Suprapubic skin (tissue), 4 donors: Measurements from ENCODE around the gene CST11. TPM values are rescaled to one million over a fixed set of nuclear protein-coding genes. Genes with fewer than 3 reads are reported as not detected.

Experiments used
- DNase-seq, 2 donors: peaks; one replicate each; pipeline ENCODE4 v3.0.0-alpha.2; 2019; ENCODE audit warnings: low spot score in 2 of 2
- H3K27ac ChIP-seq: fragments of 200-600 bp; sonication (generic); one replicate; pipeline ENCODE4 v1.5.1; 2019
- H3K27me3 ChIP-seq: fragments of 200-600 bp; sonication (generic); one replicate; pipeline ENCODE4 v1.5.1; 2019
- H3K36me3 ChIP-seq: fragments of 200-600 bp; sonication (generic); one replicate; pipeline ENCODE4 v1.5.1; 2019
- H3K4me1 ChIP-seq: fragments of 200-600 bp; sonication (generic); one replicate; pipeline ENCODE4 v1.5.1; 2019
- H3K4me3 ChIP-seq: fragments of 200-600 bp; sonication (generic); one replicate; pipeline ENCODE4 v1.5.1; 2019; ENCODE audit warnings: mild to moderate bottlenecking
- H3K9me3 ChIP-seq: fragments of 200-600 bp; sonication (generic); one replicate; pipeline ENCODE4 v1.5.1; 2019
- CTCF ChIP-seq, 2 donors: fragments of 200-600 bp in 1 of 2; fragments of 450-650 bp in 1 of 2; sonication (generic) in 1 of 2; IDR thresholded peaks; one replicate each; pipeline ENCODE4 v1.5.1; 2016 to 2019; ENCODE audit warnings: antibody characterized with exemption in 2 of 2, mild to moderate bottlenecking in 1 of 2, moderate library complexity in 1 of 2
- EP300 ChIP-seq: sonication (generic); formaldehyde crosslinking; IDR thresholded peaks from one replicate; pipeline ENCODE4 v1.6.1; 2017; ENCODE audit warnings: antibody characterized with exemption
- POLR2A ChIP-seq, 2 donors: fragments of 450-650 bp; IDR thresholded peaks; one replicate each; pipeline ENCODE4 v1.6.1; 2017; ENCODE audit warnings: antibody characterized with exemption in 2 of 2, mild to moderate bottlenecking in 2 of 2, moderate library complexity in 2 of 2
- POLR2AphosphoS5 ChIP-seq, 3 donors: sonication (generic); formaldehyde crosslinking; IDR thresholded peaks; one replicate each; pipeline ENCODE4 v1.6.1; 2017; ENCODE audit warnings: antibody characterized with exemption in 3 of 3
- WGBS: methylation state at CpG from one replicate; pipeline ENCODE4 v1.1.5; 2018; 5-methylcytosine and 5-hydroxymethylcytosine counted together
- total RNA-seq, 4 donors: library from RNA; depleted of rRNA; stranded (reverse); fragments of >200 nt; gene quantifications; one replicate each; pipeline ENCODE4 v1.1.0, GENCODE V29; 2016

The CST11 gene
- not detected for total RNA-seq

- H3K27ac ChIP-seq = no peak within 1 kb of the TSS
- WGBS = 44% methylated on average over 2 of the region's 4 CpGs
- no peak for DNase-seq
- no peaks in the 10 kb centered on the region for H3K36me3 ChIP-seq
- H3K4me3 ChIP-seq = no peak within 1 kb of the TSS
- no peaks in the 10 kb centered on the region for H3K9me3 ChIP-seq
- H3K4me1 ChIP-seq = no peaks in the 10 kb centered on the region
- no peak for TF ChIP-seq POLR2AphosphoS5 (IDR thresholded peaks at IDR 0.05)
- no peak for TF ChIP-seq CTCF (IDR thresholded peaks at IDR 0.05)
- TF ChIP-seq POLR2A (IDR thresholded peaks at IDR 0.05) = no peak
- TF ChIP-seq EP300 = no peak
- H3K27me3 ChIP-seq = no peaks in the 10 kb centered on the region
These were observed at the start of gene CST11 for GRCh38 chr20:23452776-23453175. TSS of gene CST11 (minus strand) at chr20:23452876. CDS start at chr20:23452811, 65 bp downstream.

GRCh38 chr20:23501926-23502325, 49.2 kb upstream of the CST11 start:
- TF ChIP-seq POLR2A (IDR thresholded peaks at IDR 0.05) (no peak), POLR2AphosphoS5 (IDR thresholded peaks at IDR 0.05) (no peak), CTCF (IDR thresholded peaks at IDR 0.05) (no peak), EP300 (no peak)

GRCh38 chr20:23497536-23497935, 44.9 kb upstream of the CST11 start:
- Histone ChIP-seq H3K4me1 (no peaks in the 10 kb centered on the region), H3K27ac (no peak overlapping the region), H3K4me3 (no peak overlapping the region), H3K36me3 (no peaks in the 10 kb centered on the region), H3K9me3 (no peaks in the 10 kb centered on the region), H3K27me3 (peaks cover 7% of the 10 kb centered on the region)
- no peak for TF ChIP-seq EP300
- no peak for DNase-seq
- WGBS = 94% methylated on average over 1 of the region's 1 CpG

More at GRCh38 chr20:23501926-23502325, 49.2 kb upstream of the CST11 start:
- no peaks in the 10 kb centered on the region for H3K9me3 ChIP-seq
- H3K36me3 ChIP-seq = no peaks in the 10 kb centered on the region
- DNase-seq = no peak
- WGBS = 57% methylated on average over 4 of the region's 4 CpGs
- H3K27me3 ChIP-seq = peaks cover 7% of the 10 kb centered on the region
- H3K27ac ChIP-seq = no peak overlapping the region
- H3K4me3 ChIP-seq = no peak overlapping the region
- H3K4me1 ChIP-seq = no peaks in the 10 kb centered on the region

GRCh38 chr20:23493172-23493772, 40.6 kb upstream of the CST11 start:
- Histone ChIP-seq H3K4me1 (no peaks in the 10 kb centered on the region), H3K4me3 (no peak overlapping the region), H3K36me3 (no peaks in the 10 kb centered on the region), H3K27ac (no peak overlapping the region), H3K9me3 (no peaks in the 10 kb centered on the region), H3K27me3 (no peaks in the 10 kb centered on the region)
- TF ChIP-seq CTCF (IDR thresholded peaks at IDR 0.05) (no peak), POLR2A (IDR thresholded peaks at IDR 0.05) (no peak), POLR2AphosphoS5 (IDR thresholded peaks at IDR 0.05) (no peak), EP300 (no peak)
- WGBS = 52% methylated on average over 3 of the region's 3 CpGs
- DNase-seq = no peak

GRCh38 chr20:23492292-23492691, 39.6 kb upstream of the CST11 start:
- no peaks in the 10 kb centered on the region for H3K27me3 ChIP-seq
- DNase-seq = no peak

More at GRCh38 chr20:23492292-23492691, 39.6 kb upstream of the CST11 start:
- no peak overlapping the region for H3K27ac ChIP-seq
- no peaks in the 10 kb centered on the region for H3K9me3 ChIP-seq
- H3K36me3 ChIP-seq = no peaks in the 10 kb centered on the region
- H3K4me3 ChIP-seq = no peak overlapping the region
- TF ChIP-seq POLR2A (IDR thresholded peaks at IDR 0.05) = no peak
- no peak for TF ChIP-seq EP300
- no peak for TF ChIP-seq POLR2AphosphoS5 (IDR thresholded peaks at IDR 0.05)
- TF ChIP-seq CTCF (IDR thresholded peaks at IDR 0.05) = no peak
- H3K4me1 ChIP-seq = no peaks in the 10 kb centered on the region
